NCI-H2107 (cell line): ENCODE measurements around the gene IVD.
A peak's percentile ranks its signal among the peaks of the same experiment; 100 is the strongest.

Source experiments
- DNase-seq: peaks from one replicate; lab custom pipeline; 2025; lab: John Stamatoyannopoulos, UW

The IVD gene

GRCh38 chr15:40377606-40378005 is 28.0 kb upstream of the IVD start:
- no peak for DNase-seq

- DNase-seq: no peak
Measured at GRCh38 chr15:40379374-40379773, 26.2 kb upstream of the IVD start.

GRCh38 chr15:40379853-40380252 is 25.7 kb upstream of the IVD start:
- DNase-seq: no peak

- DNase-seq: no peak
Measured at GRCh38 chr15:40380636-40381035, 25.0 kb upstream of the IVD start.

- no peak for DNase-seq
Measured at GRCh38 chr15:40381818-40382529, 23.6 kb upstream of the IVD start.

- peak; percentile 54 for DNase-seq
Measured at GRCh38 chr15:40382580-40383456, 22.8 kb upstream of the IVD start, which contains the start of gene KNSTRN. Gene KNSTRN (plus strand): TSS chr15:40382721. CDS start chr15:40382836, 115 bp downstream.

- DNase-seq: no peak
Measured at GRCh38 chr15:40386480-40386879, 19.1 kb upstream of the IVD start.

- no peak for DNase-seq
Measured at GRCh38 chr15:40388941-40389823, 16.4 kb upstream of the IVD start.

GRCh38 chr15:40389824-40390595 is 15.6 kb upstream of the IVD start:
- DNase-seq: no peak

GRCh38 chr15:40392986-40393948 is 12.3 kb upstream of the IVD start:
- no peak for DNase-seq

- no peak for DNase-seq
Measured at GRCh38 chr15:40397688-40398412, 7.7 kb upstream of the IVD start.

- no peak for DNase-seq
Measured at GRCh38 chr15:40398413-40398873, 7.2 kb upstream of the IVD start.

GRCh38 chr15:40399370-40399769 is 6.2 kb upstream of the IVD start:
- no peak for DNase-seq

- DNase-seq: no peak
Measured at GRCh38 chr15:40407330-40407990, 1.9 kb downstream of the IVD start.

GRCh38 chr15:40409366-40409765 is 3.8 kb downstream of the IVD start:
- no peak for DNase-seq

- DNase-seq: no peak
Measured at GRCh38 chr15:40410476-40410875, 4.9 kb downstream of the IVD start.

GRCh38 chr15:40412095-40412759 is 6.6 kb downstream of the IVD start:
- no peak for DNase-seq

- no peak for DNase-seq
Measured at GRCh38 chr15:40413036-40413435, 7.4 kb downstream of the IVD start.
